Transverse colon (tissue), 4 donors: ENCODE data around the gene JARID2.

Experiments
- CTCF ChIP-seq, 5 experiments: fragments of 200-600 bp in 3 of 5; fragments of 450-650 bp in 2 of 5; sonication (generic) in 3 of 5; IDR thresholded peaks; 1 replicate in 2 of 5; 2 replicates in 3 of 5; pipeline ENCODE4 v1.5.1; 2016 to 2017; ENCODE audit warnings: antibody characterized with exemption in 5 of 5, inconsistent platforms in 3 of 5, mild to moderate bottlenecking in 2 of 5, moderate library complexity in 1 of 5
- POLR2A ChIP-seq: fragments of 450-650 bp; IDR thresholded peaks from one replicate; pipeline ENCODE4 v1.6.1; 2016; ENCODE audit warnings: antibody characterized with exemption, mild to moderate bottlenecking, moderate library complexity
- POLR2AphosphoS5 ChIP-seq, 3 donors: sonication (generic); formaldehyde crosslinking; IDR thresholded peaks; one replicate each; pipeline ENCODE4 v1.6.1; 2016; ENCODE audit warnings: antibody characterized with exemption in 3 of 3

DNA sequence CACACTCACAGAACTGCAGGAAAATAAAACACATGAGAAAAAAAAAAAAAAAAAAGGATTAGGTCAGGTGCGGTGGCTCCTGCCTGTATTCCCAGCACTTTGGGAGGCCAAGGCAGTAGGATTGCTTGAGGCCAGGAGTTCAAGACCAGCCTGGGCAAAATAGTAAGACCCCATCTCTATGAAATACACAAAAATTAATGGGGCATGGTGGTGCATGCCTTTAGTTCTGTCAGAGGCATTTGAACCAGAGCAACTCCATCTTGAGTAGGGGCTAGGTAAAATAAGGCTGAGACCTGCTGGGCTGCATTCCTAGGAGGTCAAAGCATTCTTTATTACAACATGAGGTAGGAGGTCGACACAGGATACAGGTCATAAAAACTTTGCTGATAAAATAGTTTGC is 39.0 kb upstream of the JARID2 start:
- no peak for TF ChIP-seq CTCF (IDR thresholded peaks at IDR 0.05)
- TF ChIP-seq POLR2A: no peak
- TF ChIP-seq POLR2AphosphoS5 (IDR thresholded peaks at IDR 0.05): no peak
